Stimulated activated CD4-positive, alpha-beta T cell treated with anti-CD3 and anti-CD28 coated beads, Interleukin-12 subunit alpha, Interleukin-12 subunit beta, amount 100 ng/mL, for 4 hours (primary cell): Measurements from ENCODE around the gene GADD45G.

Experiments
- DNase-seq: peaks from one replicate; pipeline ENCODE4 v3.0.0-alpha.2; 2020

Gene GADD45G

GRCh38 chr9:89632192-89632733, 27.5 kb downstream of the GADD45G start:
- DNase-seq = no peak

GRCh38 chr9:89632736-89633135, 27.9 kb downstream of the GADD45G start:
- DNase-seq = no peak

- no peak for DNase-seq
Observed at GRCh38 chr9:89633404-89633803, 28.6 kb downstream of the GADD45G start.

GRCh38 chr9:89633920-89634319, 29.1 kb downstream of the GADD45G start:
- no peak for DNase-seq

GRCh38 chr9:89634995-89635742, 30.4 kb downstream of the GADD45G start:
- DNase-seq = no peak

- no peak for DNase-seq
Observed at GRCh38 chr9:89635816-89636215, 31.0 kb downstream of the GADD45G start.

GRCh38 chr9:89637787-89638186, 33.0 kb downstream of the GADD45G start:
- DNase-seq = no peak

GRCh38 chr9:89638359-89638758, 33.5 kb downstream of the GADD45G start:
- no peak for DNase-seq

- no peak for DNase-seq
Observed at GRCh38 chr9:89638893-89639292, 34.1 kb downstream of the GADD45G start.

- DNase-seq = no peak
Observed at GRCh38 chr9:89639367-89639795, 34.6 kb downstream of the GADD45G start.

GRCh38 chr9:89639961-89640360, 35.1 kb downstream of the GADD45G start:
- DNase-seq = no peak

GRCh38 chr9:89640361-89640760, 35.5 kb downstream of the GADD45G start:
- DNase-seq = no peak

- no peak for DNase-seq
Observed at GRCh38 chr9:89640801-89641200, 36.0 kb downstream of the GADD45G start.

- no peak for DNase-seq
Observed at GRCh38 chr9:89641980-89642379, 37.2 kb downstream of the GADD45G start.

- DNase-seq = no peak
Observed at GRCh38 chr9:89642789-89643188, 38.0 kb downstream of the GADD45G start.

- no peak for DNase-seq
Observed at GRCh38 chr9:89646189-89646939, 41.6 kb downstream of the GADD45G start.

GRCh38 chr9:89647366-89648128, 42.7 kb downstream of the GADD45G start:
- DNase-seq = no peak

GRCh38 chr9:89648247-89649000, 43.6 kb downstream of the GADD45G start:
- no peak for DNase-seq

GRCh38 chr9:89649039-89649691, 44.4 kb downstream of the GADD45G start:
- DNase-seq = no peak

GRCh38 chr9:89654025-89654662, 49.3 kb downstream of the GADD45G start:
- no peak for DNase-seq
